ENCODE measurements around the gene MED1.
"Not testable (repeated sequence)": the region's sequence is repeated elsewhere in the genome, so short reads cannot be mapped to it uniquely, and the experiment has no call there.

MED1 gene

DNA sequence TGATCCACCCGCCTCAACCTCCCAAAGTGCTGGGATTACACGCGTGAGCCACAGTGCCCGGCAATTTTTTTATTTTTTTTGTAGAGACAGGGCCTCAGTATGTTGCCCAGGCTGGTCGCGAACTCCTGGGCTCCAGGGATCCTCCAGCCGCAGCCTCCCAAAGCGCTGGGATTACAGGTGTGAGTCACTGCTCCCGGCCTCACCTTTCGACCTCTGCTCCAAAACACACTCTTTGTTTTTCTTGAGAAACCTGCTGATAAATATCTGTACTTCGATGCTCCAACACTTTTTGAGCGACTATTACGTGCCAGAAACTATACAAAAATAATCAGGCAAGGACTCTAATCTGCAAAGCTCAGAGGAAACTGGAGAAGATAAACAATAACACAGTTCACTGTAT is 1.0 kb downstream of the MED1 start:
- peaks cover 2% of the 10 kb centered on the region for H3K4me1 ChIP-seq (ENCODE audit: insufficient read depth, poor library complexity, severe bottlenecking)
- H3K27me3 ChIP-seq (ENCODE audit: insufficient read depth, poor library complexity, severe bottlenecking) = no peaks in the 10 kb centered on the region
- no peak overlapping the region for H3K27ac ChIP-seq (ENCODE audit: poor library complexity, severe bottlenecking)
- ATAC-seq (ENCODE audit: low read depth) (no peak), DNase-seq (ENCODE audit: low spot score) (no peak)
- TF ChIP-seq, protein P1, sequence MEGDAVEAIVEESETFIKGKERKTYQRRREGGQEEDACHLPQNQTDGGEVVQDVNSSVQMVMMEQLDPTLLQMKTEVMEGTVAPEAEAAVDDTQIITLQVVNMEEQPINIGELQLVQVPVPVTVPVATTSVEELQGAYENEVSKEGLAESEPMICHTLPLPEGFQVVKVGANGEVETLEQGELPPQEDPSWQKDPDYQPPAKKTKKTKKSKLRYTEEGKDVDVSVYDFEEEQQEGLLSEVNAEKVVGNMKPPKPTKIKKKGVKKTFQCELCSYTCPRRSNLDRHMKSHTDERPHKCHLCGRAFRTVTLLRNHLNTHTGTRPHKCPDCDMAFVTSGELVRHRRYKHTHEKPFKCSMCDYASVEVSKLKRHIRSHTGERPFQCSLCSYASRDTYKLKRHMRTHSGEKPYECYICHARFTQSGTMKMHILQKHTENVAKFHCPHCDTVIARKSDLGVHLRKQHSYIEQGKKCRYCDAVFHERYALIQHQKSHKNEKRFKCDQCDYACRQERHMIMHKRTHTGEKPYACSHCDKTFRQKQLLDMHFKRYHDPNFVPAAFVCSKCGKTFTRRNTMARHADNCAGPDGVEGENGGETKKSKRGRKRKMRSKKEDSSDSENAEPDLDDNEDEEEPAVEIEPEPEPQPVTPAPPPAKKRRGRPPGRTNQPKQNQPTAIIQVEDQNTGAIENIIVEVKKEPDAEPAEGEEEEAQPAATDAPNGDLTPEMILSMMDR (IDR thresholded peaks at IDR 0.05; ENCODE audit: poor library complexity, severe bottlenecking) = no peak
- H3K4me3 ChIP-seq (ENCODE audit: severe bottlenecking) = peak overlapping the region; percentile 71
- H3K36me3 ChIP-seq (ENCODE audit: low read depth) = peaks cover 34% of the 10 kb centered on the region
- no peaks in the 10 kb centered on the region for H3K9me3 ChIP-seq (ENCODE audit: severe bottlenecking)

GRCh38 chr17:39447561-39447960 is 3.5 kb downstream of the MED1 start:
- Histone ChIP-seq H3K4me3 (ENCODE audit: severe bottlenecking) (no peak overlapping the region), H3K4me1 (ENCODE audit: insufficient read depth, poor library complexity, severe bottlenecking) (peaks cover 2% of the 10 kb centered on the region), H3K27ac (ENCODE audit: poor library complexity, severe bottlenecking) (no peak overlapping the region), H3K36me3 (ENCODE audit: low read depth) (peaks cover 56% of the 10 kb centered on the region), H3K9me3 (ENCODE audit: severe bottlenecking) (no peaks in the 10 kb centered on the region), H3K27me3 (ENCODE audit: insufficient read depth, poor library complexity, severe bottlenecking) (no peaks in the 10 kb centered on the region)
- ATAC-seq (ENCODE audit: low read depth) (no peak), DNase-seq (ENCODE audit: low spot score) (no peak)
- TF ChIP-seq, protein P1 (IDR thresholded peaks at IDR 0.05; ENCODE audit: poor library complexity, severe bottlenecking) = no peak

GRCh38 chr17:39443326-39443725 is 7.7 kb downstream of the MED1 start:
- Histone ChIP-seq H3K4me3 (ENCODE audit: severe bottlenecking) (no peak overlapping the region), H3K4me1 (ENCODE audit: insufficient read depth, poor library complexity, severe bottlenecking) (no peaks in the 10 kb centered on the region), H3K27me3 (ENCODE audit: insufficient read depth, poor library complexity, severe bottlenecking) (no peaks in the 10 kb centered on the region), H3K36me3 (ENCODE audit: low read depth) (peaks cover 88% of the 10 kb centered on the region), H3K27ac (ENCODE audit: poor library complexity, severe bottlenecking) (no peak overlapping the region), H3K9me3 (ENCODE audit: severe bottlenecking) (no peaks in the 10 kb centered on the region)
- DNase-seq (ENCODE audit: low spot score) (no peak), ATAC-seq (ENCODE audit: low read depth) (no peak)
- TF ChIP-seq, protein P1 (IDR thresholded peaks at IDR 0.05; ENCODE audit: poor library complexity, severe bottlenecking) = no peak

DNA sequence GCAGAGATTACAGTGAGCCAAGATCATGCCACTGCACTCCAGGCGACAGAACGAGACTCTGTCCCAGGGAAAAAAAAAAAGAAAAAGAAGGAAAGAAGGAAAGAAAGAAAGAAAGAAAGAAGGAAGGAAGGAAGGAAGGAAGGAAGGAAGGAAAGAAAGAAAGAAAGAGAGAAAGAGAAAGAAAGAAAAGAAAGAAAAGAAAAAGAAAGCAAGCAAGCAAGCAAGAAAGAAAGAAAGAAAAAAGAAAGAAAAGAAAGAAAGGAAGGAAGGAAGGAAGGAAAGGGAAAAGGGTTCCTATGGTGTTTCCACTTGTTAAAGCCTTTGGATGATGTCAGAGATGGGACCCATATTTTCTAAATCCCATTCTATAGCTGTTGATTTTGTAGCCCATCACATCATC is 11.2 kb downstream of the MED1 start:
- H3K36me3 ChIP-seq (ENCODE audit: low read depth) = peaks cover 89% of the 10 kb centered on the region
- H3K9me3 ChIP-seq (ENCODE audit: severe bottlenecking); H3K27ac ChIP-seq (ENCODE audit: poor library complexity, severe bottlenecking); H3K4me1 ChIP-seq (ENCODE audit: insufficient read depth, poor library complexity, severe bottlenecking); H3K27me3 ChIP-seq (ENCODE audit: insufficient read depth, poor library complexity, severe bottlenecking); DNase-seq (ENCODE audit: low spot score); H3K4me3 ChIP-seq (ENCODE audit: severe bottlenecking); ATAC-seq (ENCODE audit: low read depth): not testable (repeated sequence)

DNA sequence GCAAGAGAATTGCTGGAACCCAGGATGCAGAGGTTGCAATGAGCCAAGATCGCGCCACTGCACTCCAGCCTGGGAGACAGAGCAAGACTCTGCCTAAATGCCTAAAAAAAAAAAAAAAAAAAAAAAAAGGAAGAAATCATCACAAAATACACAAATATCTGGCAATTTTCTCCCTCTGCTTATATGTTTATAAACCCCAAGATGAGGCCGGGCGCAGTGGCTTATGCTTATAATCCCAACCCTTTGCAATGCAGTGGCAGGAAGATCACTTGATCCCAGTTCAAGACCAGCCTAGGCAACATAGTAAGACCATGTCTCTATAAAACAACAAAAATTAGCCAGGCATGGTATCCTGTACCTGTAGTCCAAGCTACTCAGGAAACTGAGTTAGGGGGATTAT is 21.5 kb downstream of the MED1 start:
- Histone ChIP-seq H3K4me1 (ENCODE audit: insufficient read depth, poor library complexity, severe bottlenecking) (no peaks in the 10 kb centered on the region), H3K27ac (ENCODE audit: poor library complexity, severe bottlenecking) (no peak overlapping the region), H3K27me3 (ENCODE audit: insufficient read depth, poor library complexity, severe bottlenecking) (no peaks in the 10 kb centered on the region), H3K36me3 (ENCODE audit: low read depth) (peaks cover 87% of the 10 kb centered on the region), H3K4me3 (ENCODE audit: severe bottlenecking) (no peak overlapping the region), H3K9me3 (ENCODE audit: severe bottlenecking) (no peaks in the 10 kb centered on the region)
- DNase-seq (ENCODE audit: low spot score) (no peak), ATAC-seq (ENCODE audit: low read depth) (no peak)
- TF ChIP-seq, protein P1 (IDR thresholded peaks at IDR 0.05; ENCODE audit: poor library complexity, severe bottlenecking) = no peak

Data from RWPE2 (cell line).